SK-N-SH treated with all-trans-retinoic acid at 6 μM for 48 hours (cell line): ENCODE measurements around the gene MREG.

Experiments
- ARNTL ChIP-seq: fragments of 450-650 bp; formaldehyde crosslinking; IDR thresholded peaks from 2 replicates; pipeline ENCODE4 v1.5.0; 2020; ENCODE audit warnings: low read depth, mild to moderate bottlenecking, moderate library complexity, borderline replicate concordance
- BACH2 ChIP-seq: fragments of 250-450 bp; sonication (Bioruptor Pico); IDR thresholded peaks from 2 replicates; pipeline ENCODE4 v1.9.0; 2021; ENCODE audit warnings: mild to moderate bottlenecking, borderline replicate concordance
- CSRNP3 ChIP-seq: fragments of 250-450 bp; sonication (Bioruptor Pico); IDR thresholded peaks from 2 replicates; pipeline ENCODE4 v1.5.1; 2021; ENCODE audit warnings: mild to moderate bottlenecking, moderate library complexity
- ISL1 ChIP-seq: fragments of 250-450 bp; sonication (Bioruptor Pico); IDR thresholded peaks from 2 replicates; pipeline ENCODE4 v2.1.2; 2022; ENCODE audit warnings: mild to moderate bottlenecking, moderate library complexity
- PATZ1 ChIP-seq: fragments of 250-450 bp; sonication (Bioruptor Pico); IDR thresholded peaks from 2 replicates; pipeline ENCODE4 v1.8.0; 2020; ENCODE audit warnings: mild to moderate bottlenecking, moderate library complexity, borderline replicate concordance
- PPARA ChIP-seq: fragments of 250-450 bp; sonication (Bioruptor Pico); IDR thresholded peaks from 2 replicates; pipeline ENCODE4 v1.5.0; 2020; ENCODE audit warnings: mild to moderate bottlenecking, borderline replicate concordance
- RARB ChIP-seq: fragments of 250-450 bp; sonication (Bioruptor Pico); IDR thresholded peaks from 2 replicates; pipeline ENCODE4 v1.8.0; 2021; ENCODE audit warnings: mild to moderate bottlenecking, moderate library complexity
- SNAI2 ChIP-seq: fragments of 250-450 bp; sonication (Bioruptor Pico); IDR thresholded peaks from 2 replicates; pipeline ENCODE4 v1.5.0; 2020; ENCODE audit warnings: mild to moderate bottlenecking, moderate library complexity
- TSHZ2 ChIP-seq: fragments of 250-450 bp; sonication (Bioruptor Pico); IDR thresholded peaks from 2 replicates; pipeline ENCODE4 v1.5.0; 2020; ENCODE audit warnings: mild to moderate bottlenecking, moderate library complexity
- ZC3H10 ChIP-seq: fragments of 250-450 bp; sonication (Bioruptor Pico); IDR thresholded peaks from 2 replicates; pipeline ENCODE4 v1.5.1; 2021; ENCODE audit warnings: mild to moderate bottlenecking, moderate library complexity
- ZFP3 ChIP-seq: fragments of 250-450 bp; sonication (Bioruptor Pico); IDR thresholded peaks from 2 replicates; pipeline ENCODE4 v1.5.0; 2020; ENCODE audit warnings: mild to moderate bottlenecking, moderate library complexity
- ZFP30 ChIP-seq: fragments of 450-650 bp; formaldehyde crosslinking; IDR thresholded peaks from 2 replicates; pipeline ENCODE4 v1.5.0; 2022; ENCODE audit warnings: mild to moderate bottlenecking, moderate library complexity
- ZNF8 ChIP-seq: fragments of 450-650 bp; formaldehyde crosslinking; IDR thresholded peaks from 2 replicates; pipeline ENCODE4 v1.5.0; 2020; ENCODE audit warnings: mild to moderate bottlenecking, moderate library complexity

- TF ChIP-seq ARNTL (CRISPR knock-in tag) (no peak), PPARA (CRISPR knock-in tag) (no peak), BACH2 (CRISPR knock-in tag) (no peak), ISL1 (CRISPR knock-in tag) (no peak), ZFP3 (CRISPR knock-in tag) (no peak), ZNF8 (CRISPR knock-in tag) (no peak), RARB (no peak), PATZ1 (no peak), ZC3H10 (CRISPR knock-in tag) (no peak), TSHZ2 (CRISPR knock-in tag) (no peak), ZFP30 (no peak), SNAI2 (no peak), CSRNP3 (no peak)
Observed at GRCh38 chr2:215983581-215984351, 29.6 kb downstream of the MREG start.
